Neuronal stem cell (in vitro differentiated cells): Measurements from ENCODE around the gene PRXL2B.

Experiments
- DNase-seq: peaks from one replicate; pipeline ENCODE4 v3.0.0-alpha.2; 2013; ENCODE audit warnings: low spot score
- H2AFZ ChIP-seq: one replicate; pipeline ENCODE4 v1.6.1; 2013; ENCODE audit warnings: mild to moderate bottlenecking, low read length, inconsistent platforms
- H2AK5ac ChIP-seq: 2 replicates; pipeline ENCODE4 v1.6.1; 2013; ENCODE audit warnings: low read depth, mild to moderate bottlenecking, inconsistent platforms, low read length, moderate library complexity, mixed read lengths
- H2BK120ac ChIP-seq: 2 replicates; pipeline ENCODE4 v1.6.1; 2013; ENCODE audit warnings: low read depth, mild to moderate bottlenecking, inconsistent platforms, low read length, moderate library complexity, mixed read lengths
- H2BK12ac ChIP-seq: one replicate; pipeline ENCODE4 v1.6.1; 2013; ENCODE audit warnings: low read length, inconsistent platforms
- H2BK15ac ChIP-seq: 2 replicates; pipeline ENCODE4 v1.6.1; 2013; ENCODE audit warnings: mild to moderate bottlenecking, low read length, inconsistent platforms, mixed read lengths
- H2BK5ac ChIP-seq: one replicate; pipeline ENCODE4 v1.6.1; 2013; ENCODE audit warnings: inconsistent platforms, mild to moderate bottlenecking, low read length, moderate library complexity
- H3K14ac ChIP-seq: one replicate; pipeline ENCODE4 v1.6.1; 2013; ENCODE audit warnings: low read length, inconsistent platforms
- H3K18ac ChIP-seq: 2 replicates; pipeline ENCODE4 v1.6.1; 2013; ENCODE audit warnings: low read length, inconsistent platforms
- H3K23ac ChIP-seq: 2 replicates; pipeline ENCODE4 v1.6.1; 2013; ENCODE audit warnings: low read depth, mild to moderate bottlenecking, mixed read lengths, low read length, inconsistent platforms; ENCODE audit not compliant: poor library complexity
- H3K27ac ChIP-seq: replicated peaks from 3 replicates; pipeline ENCODE4 v1.5.1; 2013; ENCODE audit warnings: low read length, inconsistent platforms
- H3K27me3 ChIP-seq, 3 experiments: 2 replicates each; pipeline ENCODE4 v1.6.1; 2013; ENCODE audit warnings: low read length in 3 of 3, mild to moderate bottlenecking in 2 of 3, inconsistent platforms in 1 of 3, low read depth in 1 of 3, mixed read lengths in 1 of 3, moderate library complexity in 1 of 3; ENCODE audit not compliant: control insufficient read depth in 3 of 3, insufficient read depth in 3 of 3
- H3K36me3 ChIP-seq, 2 donors: replicated peaks in 1 of 2; 2 replicates each; pipeline ENCODE4 v1.6.1; 2013; ENCODE audit warnings: low read length in 2 of 2; ENCODE audit not compliant: control insufficient read depth in 2 of 2, insufficient read depth in 2 of 2
- H3K4ac ChIP-seq: 2 replicates; pipeline ENCODE4 v1.6.1; 2013; ENCODE audit warnings: inconsistent platforms, mild to moderate bottlenecking, low read length, moderate library complexity
- H3K4me1 ChIP-seq, 2 donors: 1 replicate in 1 of 2; 2 replicates in 1 of 2; pipeline ENCODE4 v1.6.1; 2013; ENCODE audit warnings: low read length in 2 of 2, low read depth in 1 of 2; ENCODE audit not compliant: control insufficient read depth in 2 of 2, insufficient read depth in 1 of 2
- H3K4me2 ChIP-seq: one replicate; pipeline ENCODE4 v1.6.1; 2013; ENCODE audit warnings: mild to moderate bottlenecking, low read length, inconsistent platforms; ENCODE audit not compliant: insufficient read depth, poor library complexity, severe bottlenecking
- H3K4me3 ChIP-seq, 2 donors: 2 replicates each; pipeline ENCODE4 v1.5.1; 2013; ENCODE audit warnings: low read length in 2 of 2, mild to moderate bottlenecking in 2 of 2, inconsistent platforms in 1 of 2, moderate library complexity in 1 of 2
- H3K79me1 ChIP-seq: one replicate; pipeline ENCODE4 v1.6.1; 2013; ENCODE audit warnings: low read depth, mild to moderate bottlenecking, inconsistent platforms, low read length, moderate library complexity
- H3K9ac ChIP-seq: one replicate; pipeline ENCODE4 v1.6.1; 2013; ENCODE audit warnings: mild to moderate bottlenecking, low read depth, low read length, inconsistent platforms; ENCODE audit not compliant: poor library complexity
- H3K9me3 ChIP-seq, 2 donors: replicated peaks in 1 of 2; 2 replicates each; pipeline versions ENCODE3 to v1.6.1; 2013; ENCODE audit warnings: low read length in 2 of 2, mild to moderate bottlenecking in 2 of 2, inconsistent platforms in 1 of 2, low read depth in 1 of 2, mixed read lengths in 1 of 2, moderate library complexity in 1 of 2; ENCODE audit not compliant: control insufficient read depth in 2 of 2, insufficient read depth in 1 of 2
- H4K8ac ChIP-seq: one replicate; pipeline ENCODE4 v1.6.1; 2013; ENCODE audit warnings: low read depth, mild to moderate bottlenecking, inconsistent platforms, low read length, moderate library complexity
- H4K91ac ChIP-seq: one replicate; pipeline ENCODE4 v1.6.1; 2013; ENCODE audit warnings: low read length, low read depth, mild to moderate bottlenecking, inconsistent platforms; ENCODE audit not compliant: poor library complexity
- WGBS, 2 donors: extraction: QIAGEN DNeasy Blood & Tissue Kit; methylation state at CpG; one replicate each; pipeline ENCODE4 v1.1.7; 2013; ENCODE audit warnings: missing lambda C conversion rate in 2 of 2, mixed read lengths in 1 of 2; ENCODE audit not compliant: insufficient read length in 2 of 2, insufficient replicate concordance in 1 of 2; ENCODE audit errors: extremely low coverage in 2 of 2; 5-methylcytosine and 5-hydroxymethylcytosine counted together

Gene PRXL2B

GRCh38 chr1:2564006-2564814 lies 22.4 kb upstream of the PRXL2B start:
- H4K8ac ChIP-seq = no peak overlapping the region
- no CpG with 5 or more reads among the region's 20 CpGs for WGBS, 2 donors
- no peak overlapping the region for H4K91ac ChIP-seq
- peak overlapping the region; percentile 76 for H3K18ac ChIP-seq
- H3K79me1 ChIP-seq = no peaks in the 10 kb centered on the region
- no peak overlapping the region for H3K23ac ChIP-seq
- H2BK120ac ChIP-seq = no peak overlapping the region
- peaks cover 0 to 37% (median 0%) of the 10 kb centered on the region in 3 experiments for H3K27me3 ChIP-seq
- no peak overlapping the region for H2BK12ac ChIP-seq
- DNase-seq = no peak
- H3K27ac ChIP-seq = no peak overlapping the region
- H2BK5ac ChIP-seq = peak overlapping the region; percentile 46
- peak overlapping the region; percentile 94 for H3K14ac ChIP-seq
- H2BK15ac ChIP-seq = peak overlapping the region; percentile 96
- H3K4me2 ChIP-seq = no peak overlapping the region
- H2AK5ac ChIP-seq = peak overlapping the region; percentile 98
- H3K9me3 ChIP-seq = no peaks in the 10 kb centered on the region
- no peak overlapping the region for H2AFZ ChIP-seq
- no peak overlapping the region for H3K4ac ChIP-seq
- H3K36me3 ChIP-seq = no peaks in the 10 kb centered on the region
- no peak overlapping the region for H3K9ac ChIP-seq
- H3K4me3 ChIP-seq = no peak overlapping the region
- H3K4me1 ChIP-seq = peaks cover 2% of the 10 kb centered on the region in 2 donors

GRCh38 chr1:2564815-2565374 lies 21.7 kb upstream of the PRXL2B start:
- no peak overlapping the region for H3K23ac ChIP-seq
- H3K79me1 ChIP-seq = no peaks in the 10 kb centered on the region
- no peak overlapping the region for H4K8ac ChIP-seq
- H3K9me3 ChIP-seq = no peaks in the 10 kb centered on the region
- no peak overlapping the region for H4K91ac ChIP-seq
- H3K4ac ChIP-seq = peak overlapping the region; percentile 37
- no peak overlapping the region for H3K4me2 ChIP-seq
- no peak overlapping the region for H2AFZ ChIP-seq
- H2BK5ac ChIP-seq = no peak overlapping the region
- H3K27ac ChIP-seq = no peak overlapping the region
- no peak for DNase-seq
- H3K18ac ChIP-seq = peak overlapping the region; percentile 76
- H2AK5ac ChIP-seq = peak overlapping the region; percentile 98
- peak overlapping the region; percentile 94 for H3K14ac ChIP-seq
- H3K4me3 ChIP-seq = no peak overlapping the region
- peak overlapping the region; percentile 22 for H2BK12ac ChIP-seq
- H2BK120ac ChIP-seq = no peak overlapping the region
- H3K36me3 ChIP-seq = no peaks in the 10 kb centered on the region
- H3K4me1 ChIP-seq = peaks cover 2% of the 10 kb centered on the region in 2 donors
- no CpG with 5 or more reads among the region's 14 CpGs for WGBS, 2 donors
- H3K9ac ChIP-seq = no peak overlapping the region
- peak overlapping the region; percentile 96 for H2BK15ac ChIP-seq
- H3K27me3 ChIP-seq = peaks cover 0 to 37% (median 0%) of the 10 kb centered on the region in 3 experiments

- no peak overlapping the region for H4K91ac ChIP-seq
- no peak for DNase-seq
- H3K23ac ChIP-seq = no peak overlapping the region
- H2BK15ac ChIP-seq = peak overlapping the region; percentile 81
- no peaks in the 10 kb centered on the region for H3K36me3 ChIP-seq
- H3K4me2 ChIP-seq = no peak overlapping the region
- H3K4me3 ChIP-seq = no peak overlapping the region
- no peak overlapping the region for H2BK120ac ChIP-seq
- peaks cover 0 to 51% (median 0%) of the 10 kb centered on the region in 3 experiments for H3K27me3 ChIP-seq
- no peaks in the 10 kb centered on the region for H3K9me3 ChIP-seq
- H2BK5ac ChIP-seq = no peak overlapping the region
- H3K4me1 ChIP-seq = peaks cover 2% of the 10 kb centered on the region in 2 donors
- peak overlapping the region; percentile 52 for H3K18ac ChIP-seq
- H2AFZ ChIP-seq = no peak overlapping the region
- no peak overlapping the region for H3K27ac ChIP-seq
- no peak overlapping the region for H4K8ac ChIP-seq
- H3K79me1 ChIP-seq = no peaks in the 10 kb centered on the region
- peak overlapping the region; percentile 53 for H3K9ac ChIP-seq
- H2BK12ac ChIP-seq = peak overlapping the region; percentile 84
- H3K14ac ChIP-seq = peak overlapping the region; percentile 28
- no peak overlapping the region for H3K4ac ChIP-seq
- WGBS, 2 donors = no CpG with 5 or more reads among the region's 34 CpGs
- peak overlapping the region; percentile 79 for H2AK5ac ChIP-seq
Observed at GRCh38 chr1:2566101-2567045, 20.2 kb upstream of the PRXL2B start.
